Urothelium cell line (cell line): Measurements from ENCODE around the gene MAP3K20.
A peak's percentile ranks its signal among the peaks of the same experiment; 100 is the strongest.
"Not testable (repeated sequence)": the region's sequence is repeated elsewhere in the genome, so short reads cannot be mapped to it uniquely, and the experiment has no call there.

Experiments used
- DNase-seq: peaks from one replicate; pipeline ENCODE4 v3.0.0; 2011; ENCODE audit warnings: low spot score, mixed read lengths
- FAIRE-seq: peaks from 2 replicates; lab custom pipeline; 2011; peaks lifted over from hg19 to GRCh38; lab: Jason Lieb, UNC

Gene MAP3K20

DNA sequence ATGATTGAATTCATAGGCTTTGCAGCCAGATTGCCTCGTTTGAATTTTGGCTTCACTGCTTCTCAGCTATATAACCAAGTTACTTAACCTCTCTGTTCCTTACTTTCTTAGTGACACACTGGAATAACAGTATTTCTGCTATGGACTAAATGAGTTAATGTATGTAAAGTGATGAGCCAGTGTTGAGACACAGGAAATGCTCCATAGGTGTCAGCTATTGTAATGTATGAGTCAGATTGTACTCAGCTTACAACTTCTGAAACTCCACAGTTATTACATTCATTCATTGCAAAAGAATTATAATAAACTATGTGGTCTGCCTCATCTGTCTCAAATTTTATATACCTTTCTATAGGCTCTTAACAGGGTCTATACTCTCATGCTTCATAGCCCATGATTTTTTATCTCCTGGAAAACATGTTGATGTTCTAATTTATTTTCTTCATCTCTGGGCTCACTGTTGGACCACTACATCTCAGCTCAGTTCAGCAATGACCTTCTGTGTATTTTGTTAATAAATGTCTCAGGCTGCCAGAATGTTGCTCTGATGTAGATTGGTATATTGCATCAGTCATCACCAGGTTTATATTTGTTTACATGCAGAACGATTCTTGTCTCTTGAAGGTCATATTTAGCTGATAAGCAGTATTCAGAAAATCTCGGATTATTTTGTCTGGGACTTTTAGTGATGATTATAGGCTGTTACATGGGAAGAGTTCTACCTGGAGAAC is 76.2 kb downstream of the MAP3K20 start:
- no peak for FAIRE-seq
- no peak for DNase-seq

DNA sequence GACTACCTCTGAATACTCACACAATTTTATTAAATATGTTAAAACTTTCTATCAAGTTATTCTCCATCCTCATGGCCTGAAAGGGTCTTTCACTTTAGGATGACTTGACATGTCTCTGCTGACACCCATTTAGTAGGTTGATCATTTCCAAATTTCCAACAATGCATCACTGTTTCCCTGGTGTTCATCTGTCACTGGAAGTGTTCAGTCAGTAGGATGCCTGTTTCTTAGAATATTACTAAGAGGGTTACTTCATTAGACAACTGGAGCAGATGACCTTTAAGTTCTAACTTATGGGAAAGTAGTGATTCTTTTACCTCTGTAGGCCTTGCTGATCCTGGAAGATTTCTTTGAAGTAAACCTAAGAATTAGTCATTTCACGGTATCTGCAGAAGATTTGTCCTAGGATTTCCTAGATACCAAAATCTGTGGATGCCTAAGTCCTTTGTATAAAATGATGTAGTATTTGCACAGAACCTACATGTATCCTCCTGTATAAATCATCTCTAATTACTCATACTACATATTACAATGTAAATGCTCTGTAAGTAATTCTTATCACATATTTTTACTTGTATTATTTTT is 77.7 kb downstream of the MAP3K20 start:
- FAIRE-seq (no peak), DNase-seq (no peak)

DNA sequence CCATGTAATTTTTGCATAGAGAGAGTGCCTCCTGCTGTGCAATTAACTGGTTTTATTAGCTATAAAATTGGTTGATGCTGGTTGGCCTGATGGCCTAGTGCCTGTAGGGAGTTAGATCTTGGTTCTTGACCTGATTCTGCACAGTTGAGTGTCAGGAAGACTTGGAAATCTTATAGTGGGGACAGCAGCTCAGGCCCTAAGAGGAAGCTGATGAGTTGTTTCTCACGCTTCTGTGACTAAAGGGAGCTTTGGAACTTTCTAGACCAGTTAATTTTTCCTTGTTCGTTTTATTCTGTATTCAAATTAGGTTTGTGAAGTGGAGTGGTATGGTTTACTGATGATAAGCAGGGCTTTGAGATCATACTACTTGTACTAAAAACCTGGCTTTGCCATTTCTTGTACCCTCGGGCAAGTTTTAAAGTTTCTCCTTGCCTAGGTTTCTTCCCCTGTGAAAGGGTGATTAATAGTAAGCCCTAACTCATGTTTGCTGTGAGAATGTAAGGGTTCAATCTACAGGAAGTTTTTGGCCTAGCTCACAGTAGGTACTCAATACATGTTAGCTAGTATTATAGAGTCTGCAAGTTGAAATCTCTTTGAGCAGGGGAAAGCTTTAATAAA is 82.1 kb downstream of the MAP3K20 start:
- FAIRE-seq (no peak), DNase-seq (no peak)

- DNase-seq = peak; percentile 36
- FAIRE-seq = no peak
These were observed 84.3 kb downstream of the MAP3K20 start for GRCh38 chr2:173159791-173160463.

GRCh38 chr2:173160618-173161017 is 85.0 kb downstream of the MAP3K20 start:
- FAIRE-seq (no peak), DNase-seq (no peak)

DNA sequence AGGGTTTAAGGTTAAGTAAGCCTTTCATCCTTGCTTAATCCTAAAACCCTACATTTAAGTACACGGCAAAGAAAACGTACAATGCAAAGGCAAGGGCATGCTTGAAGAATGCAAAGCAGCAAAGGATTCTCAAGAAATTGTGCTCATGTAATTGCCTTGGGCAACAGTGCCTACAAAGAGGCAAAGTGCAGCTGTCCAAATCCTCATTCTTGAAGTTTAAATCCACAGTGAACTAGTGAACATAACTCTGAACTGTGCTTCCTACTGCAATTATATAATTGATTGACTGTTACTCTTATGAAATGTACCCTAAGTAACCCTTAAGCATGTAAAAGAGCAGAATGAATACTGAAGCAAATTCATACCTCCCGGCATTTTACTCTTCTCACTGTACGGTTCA is 85.4 kb downstream of the MAP3K20 start:
- FAIRE-seq (no peak), DNase-seq (no peak)

GRCh38 chr2:173161507-173161906 is 85.9 kb downstream of the MAP3K20 start:
- FAIRE-seq (no peak), DNase-seq (no peak)

GRCh38 chr2:173163357-173163756 is 87.7 kb downstream of the MAP3K20 start:
- FAIRE-seq, DNase-seq: not testable (repeated sequence)

DNA sequence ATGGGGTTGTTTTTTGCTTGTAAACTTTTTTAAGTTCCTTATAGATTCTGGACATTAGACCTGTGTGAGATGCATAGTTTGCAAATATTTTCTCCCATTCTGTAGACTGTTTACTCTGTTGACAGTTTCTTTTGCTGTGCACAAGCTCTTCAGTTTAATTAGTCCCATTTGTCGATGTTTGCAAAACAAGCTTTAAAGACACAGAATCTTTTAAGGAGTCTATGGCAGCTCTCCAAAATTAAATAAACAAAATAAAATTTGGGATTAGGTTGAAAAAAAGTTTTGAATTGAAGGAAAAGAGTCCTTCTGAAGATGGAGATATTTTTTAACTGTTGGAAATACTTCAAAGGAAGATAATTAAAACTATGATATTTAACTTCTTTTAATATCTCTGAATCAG is 88.8 kb downstream of the MAP3K20 start:
- DNase-seq (no peak), FAIRE-seq (no peak)

DNA sequence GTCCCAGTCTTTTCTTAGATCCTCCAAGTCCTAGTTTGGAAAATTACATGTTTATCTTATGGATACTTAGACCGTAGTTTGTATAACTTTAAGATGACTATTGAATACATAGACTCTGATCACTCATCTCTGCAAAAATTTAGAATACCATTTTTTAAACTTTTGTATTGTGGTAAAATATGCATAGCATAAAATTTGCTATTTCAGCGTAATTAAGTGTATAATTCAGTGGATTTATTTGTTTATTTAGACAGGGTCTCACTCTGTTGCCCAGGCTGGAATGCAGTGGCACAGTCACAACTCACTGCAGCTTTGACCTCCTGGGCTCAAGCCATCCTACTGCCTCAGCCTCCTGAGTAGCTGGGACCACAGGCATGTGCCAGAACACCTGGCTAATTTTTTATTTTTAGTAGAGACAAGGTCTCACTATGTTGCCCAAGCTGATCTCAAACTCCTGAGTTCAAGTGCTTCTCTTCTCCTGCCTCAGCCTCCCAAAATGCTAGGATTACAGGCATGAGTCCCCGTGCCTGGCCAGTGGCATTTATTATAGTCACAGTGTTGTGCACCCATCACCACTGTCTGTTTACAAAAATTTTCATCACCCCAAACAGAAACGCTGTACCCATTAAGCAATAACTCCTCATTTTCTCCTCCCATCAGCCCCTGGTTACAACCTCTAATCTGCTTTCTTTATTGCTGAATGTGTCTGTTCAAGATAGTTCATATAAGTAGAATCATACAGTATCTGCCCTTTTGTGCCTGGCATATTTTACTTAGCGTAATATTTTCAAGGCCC is 90.0 kb downstream of the MAP3K20 start:
- DNase-seq (no peak), FAIRE-seq (no peak)

DNA sequence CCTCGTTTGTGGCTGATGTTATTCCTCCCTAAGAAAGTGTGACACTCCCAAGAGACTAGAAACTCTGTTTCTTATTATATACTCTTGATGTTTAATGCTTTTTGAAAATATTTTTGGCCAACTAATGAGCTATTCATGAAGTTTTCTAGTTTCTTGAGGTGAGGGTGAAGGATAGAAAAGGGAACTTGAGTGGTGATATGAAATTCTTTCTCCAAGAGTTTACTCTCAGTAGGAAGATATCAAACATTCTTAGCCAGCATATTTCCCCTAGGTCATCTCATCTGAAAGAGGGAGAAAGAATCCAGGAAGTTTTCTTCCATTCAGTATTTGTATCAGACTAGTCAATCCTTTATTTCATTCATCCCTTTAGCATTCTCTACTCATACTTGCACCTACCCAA is 95.7 kb downstream of the MAP3K20 start:
- FAIRE-seq (no peak), DNase-seq (no peak)

DNA sequence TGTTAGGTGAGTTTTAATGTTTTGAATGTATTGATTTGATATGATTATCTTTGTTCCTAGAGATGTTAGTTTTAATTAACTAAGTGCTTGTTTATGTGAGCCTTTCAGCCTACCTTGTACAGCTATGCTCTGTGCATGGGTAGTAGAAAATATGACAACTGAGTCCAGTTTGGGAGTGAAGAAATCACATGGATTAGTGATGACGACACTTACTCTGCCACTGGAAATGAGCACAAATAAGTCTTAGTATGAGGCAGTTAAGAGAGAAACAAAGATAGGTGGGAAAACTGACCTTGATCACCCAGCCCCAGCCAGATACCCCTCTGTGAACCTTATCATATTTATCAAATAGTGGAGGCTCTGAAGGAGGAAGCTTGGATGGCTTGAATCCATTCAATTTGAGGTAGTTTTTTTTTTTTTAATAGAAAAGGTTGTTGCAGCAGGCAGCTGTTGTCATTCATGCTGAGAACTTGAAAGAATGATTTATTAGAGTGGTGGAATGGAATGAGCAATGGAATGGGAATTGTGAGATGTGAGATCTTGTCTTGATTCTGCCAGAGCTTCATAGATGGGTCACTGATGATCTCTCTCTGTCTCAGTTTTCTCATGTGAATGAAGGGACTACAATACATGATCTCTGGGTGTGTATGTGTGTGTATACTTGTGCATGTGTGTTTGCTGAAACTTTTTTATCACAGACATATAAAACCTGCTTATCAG is 96.4 kb downstream of the MAP3K20 start:
- DNase-seq (no peak), FAIRE-seq (no peak)

DNA sequence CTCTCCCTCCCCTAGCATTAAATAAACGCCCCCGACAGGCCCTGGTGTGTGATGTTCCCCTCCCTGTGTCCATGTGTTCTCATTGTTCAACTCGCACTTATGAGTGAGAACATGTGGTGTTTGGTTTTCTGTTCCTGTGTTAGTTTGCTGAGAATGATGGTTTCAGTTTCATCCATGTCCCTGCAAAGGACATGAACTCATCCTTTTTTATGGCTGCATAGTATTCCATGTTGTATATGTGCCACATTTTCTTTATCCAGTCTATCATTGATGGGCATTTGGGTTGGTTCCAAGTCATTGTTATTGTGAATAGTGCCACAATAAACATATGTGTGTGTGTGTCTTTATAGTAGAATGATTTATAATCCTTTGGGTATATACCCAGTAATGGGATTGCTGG is 98.7 kb downstream of the MAP3K20 start:
- not testable (repeated sequence) for DNase-seq, FAIRE-seq

- FAIRE-seq (no peak), DNase-seq (no peak)
These were observed 99.6 kb downstream of the MAP3K20 start for GRCh38 chr2:173175222-173175621.

DNA sequence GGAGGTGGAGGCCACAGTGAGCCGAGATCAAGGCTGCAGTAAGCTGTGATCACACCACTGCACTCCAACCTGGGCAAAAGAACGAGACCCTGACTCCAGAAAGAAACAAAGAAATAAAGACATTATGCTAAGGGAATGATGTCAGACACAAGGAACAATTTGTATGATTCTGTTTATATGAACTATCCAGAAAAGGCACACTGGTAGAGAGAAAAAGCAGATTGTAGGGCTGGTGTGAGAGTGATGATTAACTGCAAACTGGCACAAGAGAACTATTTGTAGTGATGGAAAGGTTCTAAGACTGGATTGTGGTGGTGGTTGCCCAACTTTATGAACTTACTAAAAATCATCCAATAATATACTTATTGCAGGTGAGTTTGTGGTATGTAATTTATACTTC is 106.3 kb downstream of the MAP3K20 start:
- DNase-seq = no peak
- no peak for FAIRE-seq

- peak; percentile 86 for DNase-seq
- peak; percentile 44 for FAIRE-seq
These were observed 108.7 kb downstream of the MAP3K20 start for GRCh38 chr2:173184031-173185004.

GRCh38 chr2:173185437-173185836 is 109.8 kb downstream of the MAP3K20 start:
- DNase-seq = no peak
- no peak for FAIRE-seq

DNA sequence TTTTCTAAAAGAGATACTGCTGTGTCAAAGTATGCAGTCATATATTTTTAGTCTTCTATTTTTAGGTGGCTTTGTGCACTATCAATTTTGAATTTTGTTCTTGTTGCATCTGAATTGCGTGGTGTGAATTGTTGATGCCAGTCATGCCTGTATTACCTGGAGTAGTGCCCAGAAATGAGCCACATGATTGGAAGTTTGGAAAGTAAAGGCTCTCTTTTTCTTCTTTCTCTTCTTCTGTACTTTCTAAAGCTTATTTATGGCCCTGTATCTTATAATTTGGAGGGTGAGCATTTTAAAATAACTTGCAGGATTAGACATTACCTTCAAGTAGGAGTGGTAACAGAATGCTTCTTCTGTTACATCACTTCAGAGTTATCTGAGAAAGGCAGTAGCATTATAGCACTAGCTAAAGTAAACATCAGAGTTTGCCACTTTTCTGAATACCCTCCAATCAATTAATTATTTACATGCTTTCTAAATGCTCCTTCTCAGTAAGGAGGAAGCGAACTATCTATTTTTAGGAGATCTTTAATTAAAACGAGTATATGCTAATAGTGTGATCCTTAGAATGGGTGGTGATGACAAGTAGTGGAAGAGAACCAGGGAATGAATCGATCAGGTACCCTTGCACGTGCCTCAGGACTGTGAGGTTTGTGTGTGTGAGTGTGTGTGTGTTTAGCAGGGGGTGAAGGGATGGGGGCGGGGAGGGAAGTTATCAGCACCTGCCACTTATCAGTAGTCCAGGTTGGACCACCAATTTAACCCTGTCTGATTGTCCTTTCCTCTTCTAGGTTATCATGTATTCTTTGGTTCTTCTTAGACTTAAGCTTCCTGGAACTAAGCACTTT is 112.5 kb downstream of the MAP3K20 start:
- no peak for FAIRE-seq
- DNase-seq = no peak
